Measurements from ENCODE around the gene RAD51B.
"Not testable (repeated sequence)": the region's sequence is repeated elsewhere in the genome, so short reads cannot be mapped to it uniquely, and the experiment has no call there.

Gene RAD51B

GRCh38 chr14:68173227-68173972 is 353.8 kb downstream of the RAD51B start:
- H3K4me3 ChIP-seq (ENCODE audit: low read depth, low read length), result no peak overlapping the region
- TF ChIP-seq, protein P1, sequence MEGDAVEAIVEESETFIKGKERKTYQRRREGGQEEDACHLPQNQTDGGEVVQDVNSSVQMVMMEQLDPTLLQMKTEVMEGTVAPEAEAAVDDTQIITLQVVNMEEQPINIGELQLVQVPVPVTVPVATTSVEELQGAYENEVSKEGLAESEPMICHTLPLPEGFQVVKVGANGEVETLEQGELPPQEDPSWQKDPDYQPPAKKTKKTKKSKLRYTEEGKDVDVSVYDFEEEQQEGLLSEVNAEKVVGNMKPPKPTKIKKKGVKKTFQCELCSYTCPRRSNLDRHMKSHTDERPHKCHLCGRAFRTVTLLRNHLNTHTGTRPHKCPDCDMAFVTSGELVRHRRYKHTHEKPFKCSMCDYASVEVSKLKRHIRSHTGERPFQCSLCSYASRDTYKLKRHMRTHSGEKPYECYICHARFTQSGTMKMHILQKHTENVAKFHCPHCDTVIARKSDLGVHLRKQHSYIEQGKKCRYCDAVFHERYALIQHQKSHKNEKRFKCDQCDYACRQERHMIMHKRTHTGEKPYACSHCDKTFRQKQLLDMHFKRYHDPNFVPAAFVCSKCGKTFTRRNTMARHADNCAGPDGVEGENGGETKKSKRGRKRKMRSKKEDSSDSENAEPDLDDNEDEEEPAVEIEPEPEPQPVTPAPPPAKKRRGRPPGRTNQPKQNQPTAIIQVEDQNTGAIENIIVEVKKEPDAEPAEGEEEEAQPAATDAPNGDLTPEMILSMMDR (IDR thresholded peaks at IDR 0.05; ENCODE audit: low read depth, low read length), result no peak

DNA sequence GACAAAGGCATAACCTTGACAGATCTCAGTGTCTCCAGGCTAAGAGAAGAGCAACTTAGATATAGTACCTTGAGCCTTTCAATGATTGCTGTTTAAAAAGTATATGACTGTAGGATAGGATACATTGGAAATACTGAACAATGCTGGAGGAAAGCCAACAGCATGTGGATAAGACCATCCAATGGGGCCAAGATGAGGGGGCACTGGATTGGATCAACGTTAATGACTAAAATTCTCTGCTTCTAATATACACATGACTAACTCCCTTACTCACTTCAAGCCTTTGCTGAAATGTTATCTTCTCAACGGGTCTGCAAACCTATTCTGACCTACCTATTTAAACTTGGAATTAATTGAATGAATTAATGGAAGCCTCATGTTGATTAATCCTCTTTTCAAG is 354.9 kb downstream of the RAD51B start:
- H3K4me3 ChIP-seq (ENCODE audit: low read depth, low read length), result no peak overlapping the region
- TF ChIP-seq, protein P1 (IDR thresholded peaks at IDR 0.05; ENCODE audit: low read depth, low read length), result no peak

- TF ChIP-seq, protein P1 (IDR thresholded peaks at IDR 0.05; ENCODE audit: low read depth, low read length), result no peak
- H3K4me3 ChIP-seq (ENCODE audit: low read depth, low read length), result no peak overlapping the region
These were observed 357.1 kb downstream of the RAD51B start for GRCh38 chr14:68176687-68177086.

- H3K4me3 ChIP-seq (ENCODE audit: low read depth, low read length), result no peak overlapping the region
- TF ChIP-seq, protein P1 (IDR thresholded peaks at IDR 0.05; ENCODE audit: low read depth, low read length), result no peak
These were observed 358.1 kb downstream of the RAD51B start for GRCh38 chr14:68177728-68178127.

GRCh38 chr14:68178282-68178681 is 358.7 kb downstream of the RAD51B start:
- H3K4me3 ChIP-seq (ENCODE audit: low read depth, low read length), result no peak overlapping the region
- TF ChIP-seq, protein P1 (IDR thresholded peaks at IDR 0.05; ENCODE audit: low read depth, low read length), result no peak

DNA sequence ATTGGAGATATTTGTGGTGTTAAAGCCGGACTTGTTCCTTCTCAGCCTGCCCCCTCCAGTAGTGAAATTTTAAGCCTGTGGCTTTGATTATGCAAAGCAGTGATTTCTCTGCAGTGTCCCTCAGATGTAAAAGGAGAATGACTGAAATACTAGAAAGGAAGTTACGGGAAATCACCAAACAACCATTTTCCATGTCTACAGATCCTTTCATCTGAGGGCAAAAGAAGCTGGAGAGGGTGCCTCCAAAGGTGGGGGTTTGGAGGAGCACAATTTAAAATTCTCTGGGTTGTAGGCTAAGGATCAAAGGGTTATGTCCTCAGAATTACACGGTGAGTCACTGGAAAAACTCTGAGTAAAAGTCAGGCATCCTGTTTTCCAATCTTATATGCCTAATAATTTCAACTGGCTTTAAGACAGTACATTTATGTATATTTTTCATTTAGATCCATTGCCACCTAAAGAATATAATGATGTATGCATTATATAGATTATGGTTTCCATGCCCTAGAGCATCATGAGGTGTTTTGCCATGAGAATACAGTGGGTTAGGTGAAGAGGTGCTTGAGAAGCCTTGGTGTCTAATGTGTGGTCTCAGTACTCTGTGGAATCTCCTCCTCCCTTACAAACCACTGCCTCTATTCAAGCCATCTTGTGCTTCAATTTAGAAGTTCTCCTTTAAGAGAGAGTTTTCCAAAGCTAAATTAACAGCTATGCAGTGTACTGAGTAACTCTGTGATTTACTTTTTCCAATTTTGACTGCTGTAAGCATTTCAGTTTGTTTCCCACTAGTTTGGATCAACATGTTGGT is 362.1 kb downstream of the RAD51B start:
- TF ChIP-seq, protein P1 (IDR thresholded peaks at IDR 0.05; ENCODE audit: low read depth, low read length), result no peak
- H3K4me3 ChIP-seq (ENCODE audit: low read depth, low read length), result no peak overlapping the region

DNA sequence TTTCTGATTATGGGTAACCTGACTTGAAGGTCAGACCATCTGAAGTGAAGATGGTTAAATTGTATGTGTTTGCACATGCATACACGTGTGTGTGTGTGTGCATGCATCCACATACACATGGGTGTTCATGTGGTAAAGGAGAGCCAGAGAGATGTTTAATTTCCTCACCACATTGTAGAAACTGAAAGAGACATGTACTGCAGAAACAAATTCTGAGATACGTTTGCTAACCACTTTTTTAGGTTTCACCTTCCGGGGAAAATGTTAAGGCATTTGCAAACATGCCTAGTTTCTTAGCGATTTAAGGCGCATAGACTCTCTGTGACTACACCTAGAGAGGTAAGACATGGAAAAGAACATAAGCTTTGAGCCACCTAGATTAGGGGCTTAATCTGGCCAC is 362.9 kb downstream of the RAD51B start:
- TF ChIP-seq, protein P1 (IDR thresholded peaks at IDR 0.05; ENCODE audit: low read depth, low read length), result no peak
- H3K4me3 ChIP-seq (ENCODE audit: low read depth, low read length), result no peak overlapping the region

DNA sequence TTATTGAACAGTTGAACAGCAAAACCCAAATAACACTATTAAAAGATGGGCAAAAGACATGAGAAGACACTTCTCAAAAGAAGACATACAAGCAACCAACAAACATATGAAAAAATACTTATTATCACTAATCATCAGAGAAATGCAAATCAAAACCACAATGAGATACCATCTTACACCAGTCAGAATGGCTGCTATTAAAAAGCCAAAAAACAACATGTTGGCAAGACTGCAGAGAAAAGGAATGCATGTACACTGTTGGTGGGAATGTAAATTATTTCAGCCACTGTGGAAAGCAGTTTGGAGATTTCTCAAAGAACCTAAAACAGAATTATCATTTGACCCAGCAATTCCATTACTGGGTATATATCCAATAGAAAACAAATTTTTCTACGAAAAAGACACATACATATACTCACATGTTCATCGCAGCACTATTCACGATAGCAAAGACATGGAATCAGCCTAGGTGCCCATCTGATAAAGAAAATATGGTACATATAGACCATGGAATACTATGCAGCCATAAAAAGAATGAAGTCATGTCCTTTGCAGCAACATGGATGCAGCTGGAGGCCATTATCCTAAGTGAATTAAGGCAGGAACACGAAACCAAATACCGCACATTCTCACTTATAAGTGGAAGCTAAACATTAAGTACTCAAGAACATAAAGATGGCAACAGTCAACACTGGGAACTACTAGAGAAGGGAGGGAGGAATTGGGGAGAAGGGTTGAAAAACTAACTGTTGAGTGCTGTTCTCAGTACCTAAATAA is 367.1 kb downstream of the RAD51B start:
- not testable (repeated sequence) for H3K4me3 ChIP-seq (ENCODE audit: low read depth, low read length)
